ENCODE measurements around the gene SRSF9.

DNA sequence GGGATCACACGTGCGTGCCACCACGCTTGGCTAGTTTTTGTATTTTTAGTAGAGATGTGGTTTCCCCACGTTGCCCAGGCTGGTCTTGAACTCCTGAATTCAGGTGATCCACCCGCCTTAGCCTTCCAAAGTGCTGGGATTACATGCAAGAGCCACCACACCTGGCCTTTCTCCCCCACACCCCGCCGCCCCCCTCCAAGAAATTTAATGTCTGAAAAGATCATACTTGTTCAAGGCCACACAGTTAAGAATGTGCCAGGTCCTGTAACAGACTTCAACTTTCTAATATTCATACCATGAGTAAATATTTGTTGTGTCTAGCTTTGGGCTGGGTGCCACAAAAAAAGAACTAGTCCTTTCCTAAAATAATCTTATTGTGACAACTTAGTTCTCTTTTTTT is 14.2 kb downstream of the SRSF9 start:
- TF ChIP-seq, protein P1, sequence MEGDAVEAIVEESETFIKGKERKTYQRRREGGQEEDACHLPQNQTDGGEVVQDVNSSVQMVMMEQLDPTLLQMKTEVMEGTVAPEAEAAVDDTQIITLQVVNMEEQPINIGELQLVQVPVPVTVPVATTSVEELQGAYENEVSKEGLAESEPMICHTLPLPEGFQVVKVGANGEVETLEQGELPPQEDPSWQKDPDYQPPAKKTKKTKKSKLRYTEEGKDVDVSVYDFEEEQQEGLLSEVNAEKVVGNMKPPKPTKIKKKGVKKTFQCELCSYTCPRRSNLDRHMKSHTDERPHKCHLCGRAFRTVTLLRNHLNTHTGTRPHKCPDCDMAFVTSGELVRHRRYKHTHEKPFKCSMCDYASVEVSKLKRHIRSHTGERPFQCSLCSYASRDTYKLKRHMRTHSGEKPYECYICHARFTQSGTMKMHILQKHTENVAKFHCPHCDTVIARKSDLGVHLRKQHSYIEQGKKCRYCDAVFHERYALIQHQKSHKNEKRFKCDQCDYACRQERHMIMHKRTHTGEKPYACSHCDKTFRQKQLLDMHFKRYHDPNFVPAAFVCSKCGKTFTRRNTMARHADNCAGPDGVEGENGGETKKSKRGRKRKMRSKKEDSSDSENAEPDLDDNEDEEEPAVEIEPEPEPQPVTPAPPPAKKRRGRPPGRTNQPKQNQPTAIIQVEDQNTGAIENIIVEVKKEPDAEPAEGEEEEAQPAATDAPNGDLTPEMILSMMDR (conservative IDR thresholded peaks at IDR 0.05; ENCODE audit: low read depth, low read length) = no peak
- TF ChIP-seq EZH2 (IDR thresholded peaks at IDR 0.05; ENCODE audit: low read length, unreplicated experiment) = no peak
